G401.6 (cell line): ENCODE results near the gene GCGR.

Source experiments
- FAIRE-seq: peaks from 2 replicates; lab custom pipeline; 2012; peaks lifted over from hg19 to GRCh38; lab: Jason Lieb, UNC

GCGR gene

DNA sequence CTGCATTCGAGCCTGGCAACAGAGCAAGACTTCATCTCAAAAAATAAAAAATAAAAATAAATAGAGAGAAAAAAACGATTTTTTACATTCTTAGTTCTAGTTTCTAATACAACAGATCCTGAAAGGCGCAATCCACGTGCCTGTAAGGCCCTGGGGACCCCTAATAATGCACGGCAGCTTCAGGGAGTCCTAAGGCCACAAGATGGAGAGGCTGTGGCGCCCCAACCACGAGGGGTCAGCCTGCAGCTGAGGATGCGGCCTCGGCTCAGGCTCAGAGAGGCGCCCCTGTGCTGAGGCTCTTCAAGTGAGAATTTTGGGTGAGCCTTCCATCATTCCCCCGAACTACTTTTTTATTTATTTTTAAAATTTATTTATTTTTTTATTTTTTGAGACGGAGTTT, 45.5 kb downstream of the GCGR start:
- no peak for FAIRE-seq

DNA sequence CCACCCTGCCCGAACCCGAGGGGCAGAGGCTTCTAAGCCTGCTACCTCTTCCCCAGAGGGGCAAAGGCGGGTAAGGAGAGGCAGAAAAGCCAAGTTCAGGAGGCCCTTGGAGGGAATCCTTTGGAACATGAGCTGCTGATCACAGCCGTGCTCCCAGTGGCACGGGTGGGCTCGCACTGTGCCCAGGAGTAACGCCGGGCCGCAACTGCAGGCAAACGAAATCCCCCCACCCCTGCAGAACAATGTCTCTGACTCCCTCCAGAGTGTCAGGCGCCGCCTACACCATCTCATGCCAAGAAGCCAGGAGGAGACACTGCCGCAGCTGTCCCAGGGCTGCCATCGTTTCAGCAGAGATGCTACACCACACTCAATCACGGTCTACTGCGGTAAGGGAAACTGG, 47.5 kb downstream of the GCGR start:
- no peak for FAIRE-seq

DNA sequence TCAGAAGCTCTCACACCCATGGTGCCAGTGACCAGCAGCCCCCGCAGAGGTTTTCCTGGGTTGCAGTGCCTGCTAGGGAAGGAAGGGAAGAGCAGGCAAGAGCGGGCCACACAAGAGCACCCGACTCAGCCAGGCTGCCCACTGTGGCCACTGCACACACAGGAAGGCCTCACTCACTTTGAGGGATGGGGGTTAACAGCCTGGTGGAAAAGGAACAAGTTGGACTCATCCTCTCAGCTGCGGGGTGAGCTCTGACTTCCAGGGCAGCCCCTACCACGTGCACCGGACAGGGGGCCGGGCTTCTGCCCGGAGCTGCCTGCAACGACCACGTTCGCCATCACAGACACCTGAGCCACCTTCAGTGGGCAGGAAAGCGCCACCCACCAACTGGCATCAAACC, 48.3 kb downstream of the GCGR start:
- FAIRE-seq: no peak

DNA sequence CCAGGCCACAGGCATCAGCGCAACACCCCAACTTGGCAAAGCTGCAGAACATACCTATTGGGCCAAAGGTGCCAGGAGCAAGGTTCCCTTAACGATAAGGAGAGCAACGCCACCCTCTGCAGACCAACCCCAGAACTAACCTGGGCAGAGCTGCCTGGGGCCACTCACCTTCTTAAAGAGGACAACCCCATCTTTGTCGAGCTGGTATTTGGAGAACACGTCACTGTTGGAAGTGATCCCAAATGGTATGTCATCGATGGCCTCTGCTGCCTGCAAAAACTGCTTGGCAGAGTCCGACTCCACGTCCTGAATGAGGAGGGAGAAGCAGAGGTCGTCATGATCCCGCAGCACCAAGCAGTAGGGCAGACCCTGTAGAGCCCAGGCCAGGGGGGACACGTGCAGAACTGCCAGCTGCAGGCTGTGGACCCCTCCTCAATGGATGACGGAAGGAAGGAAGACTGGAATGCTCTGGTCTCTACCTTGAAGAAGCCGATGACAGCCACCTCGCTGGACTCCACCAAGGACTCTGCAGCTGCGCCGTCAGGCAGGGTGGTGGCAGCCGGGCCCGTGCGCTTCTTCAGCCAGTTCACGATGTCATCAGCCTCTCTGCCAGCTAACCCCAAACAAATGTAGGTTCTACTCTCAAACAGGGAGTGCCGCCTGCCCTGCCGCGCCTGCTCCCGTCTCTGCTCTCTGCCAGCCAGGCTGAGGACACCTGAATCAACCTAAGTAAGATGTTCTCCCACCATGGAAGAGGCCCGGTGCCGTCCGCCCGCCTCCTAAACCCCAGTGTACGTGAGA, 51.2 kb downstream of the GCGR start:
- no peak for FAIRE-seq

DNA sequence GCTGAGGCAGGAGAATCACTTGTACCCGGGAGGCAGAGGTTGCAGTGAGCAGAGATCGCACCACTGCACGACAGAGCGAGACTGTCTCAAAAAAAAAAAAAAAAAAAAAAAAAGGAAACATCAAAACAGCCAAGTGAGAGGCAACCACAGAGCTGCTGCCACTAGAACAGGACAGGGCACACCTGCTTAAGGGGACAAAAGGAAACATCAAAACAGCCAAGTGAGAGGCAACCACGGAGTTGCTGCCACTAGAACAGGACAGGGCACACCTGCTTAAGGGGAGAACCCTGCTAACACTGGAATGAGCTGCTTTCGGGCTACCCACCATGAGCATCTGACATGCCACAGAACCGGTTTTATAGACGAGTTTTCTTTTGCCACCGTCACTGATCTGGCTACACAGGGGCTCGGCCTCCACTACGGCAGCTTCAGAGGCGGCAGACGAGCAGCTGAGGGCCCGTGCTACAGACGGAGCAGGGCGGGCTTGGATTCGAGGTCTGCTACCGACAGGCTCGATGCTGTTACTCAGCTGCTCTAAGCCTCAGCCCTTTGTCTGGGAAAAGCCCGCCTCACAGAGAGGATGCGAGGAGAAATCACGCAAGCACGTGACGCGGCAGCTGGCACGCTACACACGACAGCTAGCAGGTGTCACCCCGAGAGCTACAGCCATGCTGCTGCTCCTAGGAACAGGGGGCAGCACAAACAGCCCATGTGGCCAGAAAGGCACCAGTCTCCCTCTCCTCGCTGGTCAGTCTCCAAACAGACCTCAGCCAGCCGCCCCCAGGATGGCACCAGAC, 54.4 kb downstream of the GCGR start:
- no peak for FAIRE-seq

DNA sequence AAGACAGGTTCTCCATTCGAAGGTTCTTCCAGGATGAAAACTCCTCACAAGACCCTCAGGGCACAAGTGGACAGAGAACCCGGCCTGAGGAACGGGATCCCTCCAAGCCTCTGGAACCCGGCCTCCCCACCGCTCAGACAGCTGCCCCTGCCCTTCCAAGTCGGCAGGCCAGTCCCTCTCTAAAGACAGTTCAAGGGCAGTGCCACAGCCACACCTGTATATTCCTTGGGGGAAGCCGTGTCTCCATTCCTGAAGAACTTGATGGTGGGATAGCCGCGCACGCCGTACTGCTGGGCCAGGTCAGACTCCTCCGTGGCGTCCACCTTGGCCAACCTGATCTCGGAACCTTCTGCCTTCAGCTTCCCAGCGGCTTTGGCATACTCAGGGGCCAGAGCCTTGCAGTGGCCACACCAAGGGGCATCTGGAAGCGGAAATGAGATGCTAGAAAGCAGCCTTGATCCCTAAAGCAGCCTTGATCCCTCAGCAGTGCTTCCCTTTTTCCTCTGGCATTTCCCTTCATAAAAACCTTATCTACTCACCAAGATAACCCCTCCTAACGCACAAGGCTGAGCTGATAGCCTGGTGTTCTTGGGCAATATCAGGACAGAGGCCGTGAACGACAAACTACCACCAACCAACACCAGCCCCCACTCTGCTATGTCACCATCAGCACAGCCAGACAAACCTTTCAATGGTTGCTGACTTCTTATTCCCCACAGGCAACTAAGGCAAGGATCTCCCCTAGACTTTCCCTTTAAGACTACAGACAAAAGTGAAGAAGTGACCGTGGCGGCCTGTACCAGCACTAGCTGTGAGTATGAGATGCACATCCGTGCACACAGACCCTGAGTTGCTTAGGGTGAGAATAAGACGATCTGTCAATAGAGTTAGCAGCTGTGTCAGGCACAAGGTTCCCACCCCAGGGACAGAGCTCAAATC, 55.3 kb downstream of the GCGR start:
- no peak for FAIRE-seq

DNA sequence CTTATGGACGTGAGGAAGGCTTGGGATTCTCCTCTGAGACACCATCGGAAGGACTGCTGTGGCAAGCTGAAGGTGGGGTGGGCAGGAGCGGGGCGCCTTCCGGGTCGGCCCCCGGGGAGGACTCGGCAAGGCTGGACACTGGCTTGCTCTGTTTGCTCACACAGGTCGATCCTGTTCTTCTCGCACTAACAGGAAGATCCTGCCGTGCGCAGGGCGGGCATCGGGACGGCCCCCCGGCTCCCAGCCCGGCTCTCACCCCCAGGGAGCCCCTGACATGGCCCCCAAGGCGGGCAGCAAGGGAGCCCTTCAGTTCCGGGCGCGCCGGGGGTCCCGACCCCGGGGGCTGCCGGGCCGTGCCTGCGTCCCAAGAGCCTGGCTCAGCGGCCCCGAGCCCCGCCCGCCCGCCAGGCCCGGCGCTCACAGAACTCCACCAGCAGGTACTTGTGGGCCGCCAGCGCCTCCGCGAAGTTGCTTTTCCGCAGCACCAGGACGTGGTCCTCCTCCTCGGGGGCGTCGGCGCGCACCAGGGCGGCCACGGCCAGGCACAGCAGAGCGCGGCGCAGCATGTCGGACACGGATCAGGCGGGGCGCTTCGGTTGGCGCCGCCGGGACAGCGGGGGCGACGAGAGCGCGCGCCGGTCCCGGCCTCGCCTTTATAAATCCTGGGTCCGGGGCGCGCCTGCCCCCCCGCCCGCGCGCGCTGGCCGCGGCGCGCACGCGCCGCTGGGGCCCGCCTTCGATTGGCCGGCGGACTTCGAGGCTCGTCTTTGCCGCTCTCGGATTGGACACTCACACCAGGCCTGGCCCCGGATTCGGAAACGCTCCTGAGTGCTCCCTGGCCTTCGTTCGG, 56.2 kb downstream of the GCGR start, which contains the start of gene P4HB:
Gene P4HB, minus strand, starts transcription at position 630 of the 850 bp plus-strand sequence. Its CDS starts 64 bp downstream, at position 566.
- FAIRE-seq: no peak

DNA sequence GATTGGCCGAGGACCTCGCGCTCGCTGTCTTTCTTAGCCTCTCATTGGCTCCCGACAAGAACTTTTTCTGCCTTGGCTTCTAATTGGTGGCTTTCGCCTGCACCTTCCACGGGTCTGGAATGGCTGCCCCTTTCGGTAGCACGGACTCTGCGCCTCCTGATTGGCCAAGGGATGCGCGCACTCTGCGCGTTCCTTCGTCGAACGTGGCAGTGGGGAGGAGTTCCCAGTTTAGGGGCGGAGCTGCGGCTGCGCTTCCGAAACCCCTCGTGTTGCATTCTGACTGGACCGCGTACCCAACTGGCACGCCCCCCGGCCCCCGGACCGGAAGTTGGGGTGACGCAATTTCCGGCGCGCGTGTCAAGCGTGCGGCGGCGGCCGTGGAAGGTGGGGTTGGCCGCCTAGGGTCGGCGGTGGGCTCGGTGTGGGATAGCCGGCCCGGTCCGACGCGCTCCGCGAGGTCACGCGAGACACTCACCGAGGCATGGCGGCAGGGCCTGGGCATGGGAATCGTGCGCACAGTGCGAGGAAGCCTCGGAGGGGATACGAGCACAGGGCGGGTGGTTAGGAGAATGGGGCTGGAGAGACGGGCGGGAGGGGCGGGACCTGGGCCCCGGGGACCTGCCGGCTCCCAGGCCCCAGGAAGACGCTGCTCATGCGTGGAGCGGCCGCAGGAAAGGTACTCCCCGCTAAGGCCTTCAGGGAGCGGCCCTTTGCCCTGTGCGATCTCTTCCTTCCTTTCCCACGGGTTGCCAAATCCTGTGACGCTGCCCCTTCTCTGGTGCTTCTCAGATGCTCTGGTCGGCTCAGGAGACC, 57.0 kb downstream of the GCGR start:
- FAIRE-seq: peak; percentile 99

DNA sequence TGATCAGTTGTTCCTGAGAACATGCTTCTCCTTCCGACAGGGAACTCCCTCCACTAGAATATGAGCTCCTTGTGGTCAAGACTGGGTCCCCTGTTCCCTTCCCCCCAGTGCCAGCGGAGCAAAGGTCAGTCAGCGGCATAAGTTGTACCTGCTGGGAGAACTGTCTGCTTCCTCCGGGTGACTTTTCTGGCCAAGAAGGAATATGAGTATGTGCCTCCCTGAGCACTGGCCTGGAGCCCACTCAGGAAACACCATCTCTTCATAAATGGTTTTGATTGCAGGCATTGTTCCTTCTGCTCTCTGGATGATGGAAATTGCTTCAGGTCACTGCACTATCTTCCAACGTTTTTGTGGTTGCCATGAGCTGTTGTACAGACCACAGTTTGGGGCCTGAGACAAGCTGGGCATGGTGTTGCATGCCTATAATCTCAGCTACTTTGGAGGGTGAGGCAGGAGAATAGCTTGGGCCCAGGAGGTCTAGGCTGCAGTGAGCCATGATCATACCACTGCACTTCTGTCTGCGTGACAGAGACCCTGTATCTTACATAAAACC, 59.2 kb downstream of the GCGR start:
- FAIRE-seq: no peak
